CD4-positive, alpha-beta T cell treated with Interferon alpha-2 for 1 hour (primary cell): ENCODE results near the gene C1QTNF5.

ENCODE experiments used
- DNase-seq, 2 donors: peaks; one replicate each; pipeline ENCODE4 v3.0.0-alpha.2; 2020 to 2022

C1QTNF5 gene

GRCh38 chr11:119372260-119373058 is 31.8 kb upstream of the C1QTNF5 start:
- no peak for DNase-seq

- no peak for DNase-seq
Observed at GRCh38 chr11:119371778-119372182, 31.1 kb upstream of the C1QTNF5 start.

GRCh38 chr11:119371067-119371601 is 30.5 kb upstream of the C1QTNF5 start:
- no peak for DNase-seq

- DNase-seq = peak in 1 of 2 donors; percentile 44
Observed at GRCh38 chr11:119370486-119371046, 29.9 kb upstream of the C1QTNF5 start.

- DNase-seq = no peak
Observed at GRCh38 chr11:119369132-119369925, 28.6 kb upstream of the C1QTNF5 start.

GRCh38 chr11:119368121-119369034 is 27.7 kb upstream of the C1QTNF5 start:
- DNase-seq = no peak

GRCh38 chr11:119367661-119368120 is 27.0 kb upstream of the C1QTNF5 start:
- no peak for DNase-seq

- DNase-seq = no peak
Observed at GRCh38 chr11:119366690-119367620, 26.3 kb upstream of the C1QTNF5 start.

GRCh38 chr11:119365071-119365591 is 24.4 kb upstream of the C1QTNF5 start:
- DNase-seq = no peak

- DNase-seq = peak; percentile 52 to 70
Observed at GRCh38 chr11:119363851-119364590, 23.3 kb upstream of the C1QTNF5 start.

- DNase-seq = no peak
Observed at GRCh38 chr11:119363081-119363850, 22.6 kb upstream of the C1QTNF5 start.

GRCh38 chr11:119362741-119363080 is 22.0 kb upstream of the C1QTNF5 start:
- DNase-seq = no peak

- no peak for DNase-seq
Observed at GRCh38 chr11:119361941-119362725, 21.4 kb upstream of the C1QTNF5 start.

GRCh38 chr11:119361056-119361787 is 20.5 kb upstream of the C1QTNF5 start:
- no peak for DNase-seq

- DNase-seq = no peak
Observed at GRCh38 chr11:119359365-119360214, 18.9 kb upstream of the C1QTNF5 start.

GRCh38 chr11:119357074-119357473 is 16.4 kb upstream of the C1QTNF5 start:
- no peak for DNase-seq
